Effector memory CD4-positive, alpha-beta T cell (primary cell): ENCODE data around the gene MTHFD1L.
"Not testable (repeated sequence)": the region's sequence is repeated elsewhere in the genome, so short reads cannot be mapped to it uniquely, and the experiment has no call there.

Source experiments
- DNase-seq, 3 donors: peaks; one replicate each; pipeline ENCODE4 v3.0.0-alpha.2; 2020
- H3K27ac ChIP-seq: 2 replicates; pipeline ENCODE4 v1.7.0; 2013; ENCODE audit warnings: mild to moderate bottlenecking, low read length, moderate library complexity; ENCODE audit not compliant: insufficient read depth, poor library complexity, severe bottlenecking
- H3K27me3 ChIP-seq: replicated peaks from 2 replicates; pipeline ENCODE4 v1.7.0; 2013; ENCODE audit warnings: mild to moderate bottlenecking, low read length; ENCODE audit not compliant: insufficient read depth, control insufficient read depth, poor library complexity, severe bottlenecking
- H3K36me3 ChIP-seq: 2 replicates; pipeline ENCODE4 v1.7.0; 2013; ENCODE audit warnings: mild to moderate bottlenecking, low read length, moderate library complexity; ENCODE audit not compliant: control insufficient read depth, insufficient read depth
- H3K4me1 ChIP-seq: 2 replicates; pipeline ENCODE4 v1.7.0; 2013; ENCODE audit warnings: low read length, mild to moderate bottlenecking; ENCODE audit not compliant: control insufficient read depth, insufficient read depth, poor library complexity, severe bottlenecking
- H3K4me3 ChIP-seq: 2 replicates; pipeline ENCODE4 v1.7.0; 2013; ENCODE audit warnings: low read length, low read depth, mild to moderate bottlenecking; ENCODE audit not compliant: insufficient read depth, poor library complexity, severe bottlenecking
- H3K9me3 ChIP-seq: 2 replicates; pipeline ENCODE4 v1.7.0; 2013; ENCODE audit warnings: mild to moderate bottlenecking, low read length, moderate library complexity; ENCODE audit not compliant: control insufficient read depth
- total RNA-seq, 3 donors: gene quantifications; one replicate each; lab custom pipeline; 2026; lab: John Stamatoyannopoulos, UW

MTHFD1L gene
- total RNA-seq, result 7.5 to 12.8 (median 11.4) reads per million in 3 donors

GRCh38 chr6:150865406-150866146 is at the start of gene MTHFD1L:
Gene MTHFD1L, plus strand, starts transcription at chr6:150865702. Its CDS starts 121 bp downstream, at chr6:150865823.
- Histone ChIP-seq H3K27me3 (no peaks in the 10 kb centered on the region), H3K36me3 (no peaks in the 10 kb centered on the region), H3K27ac (peak within 1 kb of the TSS; percentile 57), H3K4me3 (peak within 1 kb of the TSS; percentile 76), H3K9me3 (no peaks in the 10 kb centered on the region), H3K4me1 (peaks cover 4% of the 10 kb centered on the region)
- peak; percentile 36 to 56 (median 53) for DNase-seq

DNA sequence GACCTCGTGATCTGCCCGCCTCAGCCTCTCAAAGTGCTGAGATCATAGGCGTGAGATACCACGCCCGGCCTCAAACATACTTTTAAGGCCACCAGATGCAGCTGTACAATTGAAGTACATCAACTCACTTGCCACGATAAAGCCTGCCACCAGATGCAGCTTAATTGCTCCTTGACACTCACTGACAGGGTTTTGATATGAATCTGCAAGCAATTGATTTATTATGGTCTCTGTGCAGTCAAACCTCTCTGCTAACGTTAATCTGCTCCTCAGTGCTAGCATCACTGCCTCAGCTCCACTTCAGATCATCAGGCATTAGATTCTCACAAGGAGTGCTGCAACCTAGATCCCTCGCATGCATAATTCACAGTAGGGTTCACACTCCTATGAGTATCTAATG is 48.9 kb upstream of the MTHFD1L start:
- not testable (repeated sequence) for H3K27me3 ChIP-seq, H3K36me3 ChIP-seq

GRCh38 chr6:150822932-150823331 is 42.6 kb upstream of the MTHFD1L start:
- no peaks in the 10 kb centered on the region for H3K9me3 ChIP-seq
- H3K4me3 ChIP-seq, result no peak overlapping the region
- H3K36me3 ChIP-seq, result no peaks in the 10 kb centered on the region
- H3K4me1 ChIP-seq, result no peaks in the 10 kb centered on the region
- H3K27me3 ChIP-seq, result no peaks in the 10 kb centered on the region
- H3K27ac ChIP-seq, result no peak overlapping the region
- no peak for DNase-seq

More for the DNA sequence above, 48.9 kb upstream of the MTHFD1L start:
- H3K9me3 ChIP-seq, DNase-seq, H3K4me1 ChIP-seq, H3K4me3 ChIP-seq, H3K27ac ChIP-seq: not testable (repeated sequence)

DNA sequence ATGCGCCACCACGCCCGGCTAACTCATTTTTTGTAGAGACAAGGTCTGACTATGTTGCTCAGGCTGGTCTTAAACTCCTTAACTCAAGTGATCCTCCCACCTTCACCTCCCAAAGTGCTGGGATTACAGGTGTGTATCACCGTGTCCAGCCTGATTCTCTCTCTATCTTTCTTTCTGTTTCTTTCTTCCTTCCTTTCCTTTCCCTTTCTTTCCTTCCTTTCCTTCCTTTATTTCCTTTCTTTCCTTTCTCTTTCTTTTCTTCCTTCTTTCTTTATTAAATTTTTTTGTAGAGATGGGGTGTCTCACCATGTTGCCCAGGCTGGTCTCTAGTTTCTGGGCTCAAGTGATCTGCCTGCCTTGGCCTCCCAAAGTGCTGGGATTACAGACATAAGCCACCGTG is 38.7 kb upstream of the MTHFD1L start:
- no peaks in the 10 kb centered on the region for H3K4me1 ChIP-seq
- H3K4me3 ChIP-seq, result no peak overlapping the region
- H3K9me3 ChIP-seq, result no peaks in the 10 kb centered on the region
- H3K27ac ChIP-seq, result no peak overlapping the region
- no peaks in the 10 kb centered on the region for H3K36me3 ChIP-seq
- H3K27me3 ChIP-seq, result no peaks in the 10 kb centered on the region
- DNase-seq, result no peak

DNA sequence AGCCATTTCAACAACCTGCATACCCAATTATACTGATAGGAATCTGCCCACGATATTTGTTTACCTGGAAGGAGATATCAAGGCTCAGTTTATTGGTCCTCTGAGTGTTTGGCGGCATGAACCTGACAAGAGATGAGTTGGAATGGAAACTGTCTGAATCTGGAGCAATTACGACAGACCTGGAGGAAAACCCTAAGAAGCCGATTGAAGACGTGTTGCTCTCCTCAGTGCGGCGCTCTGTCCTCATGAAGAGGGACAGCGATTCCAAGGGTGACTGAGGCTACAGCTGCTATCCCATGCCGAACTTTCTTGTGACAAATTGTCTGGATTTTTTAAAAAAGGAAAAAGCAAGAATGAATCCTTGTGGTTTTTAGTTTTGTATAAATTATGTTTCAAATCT is 37.4 kb upstream of the MTHFD1L start:
- H3K4me1 ChIP-seq, H3K4me3 ChIP-seq, H3K27me3 ChIP-seq, H3K36me3 ChIP-seq, H3K9me3 ChIP-seq, DNase-seq, H3K27ac ChIP-seq: not testable (repeated sequence)

- Histone ChIP-seq H3K4me1 (no peaks in the 10 kb centered on the region), H3K27me3 (no peaks in the 10 kb centered on the region), H3K36me3 (no peaks in the 10 kb centered on the region), H3K4me3 (no peak overlapping the region), H3K27ac (no peak overlapping the region), H3K9me3 (no peaks in the 10 kb centered on the region)
- DNase-seq, result no peak
Observed at GRCh38 chr6:150830439-150831165, 34.9 kb upstream of the MTHFD1L start.

GRCh38 chr6:150831577-150831976 is 33.9 kb upstream of the MTHFD1L start:
- no peak overlapping the region for H3K27ac ChIP-seq
- no peaks in the 10 kb centered on the region for H3K36me3 ChIP-seq
- no peaks in the 10 kb centered on the region for H3K27me3 ChIP-seq
- H3K4me1 ChIP-seq, result no peaks in the 10 kb centered on the region
- no peaks in the 10 kb centered on the region for H3K9me3 ChIP-seq
- DNase-seq, result no peak
- no peak overlapping the region for H3K4me3 ChIP-seq

DNA sequence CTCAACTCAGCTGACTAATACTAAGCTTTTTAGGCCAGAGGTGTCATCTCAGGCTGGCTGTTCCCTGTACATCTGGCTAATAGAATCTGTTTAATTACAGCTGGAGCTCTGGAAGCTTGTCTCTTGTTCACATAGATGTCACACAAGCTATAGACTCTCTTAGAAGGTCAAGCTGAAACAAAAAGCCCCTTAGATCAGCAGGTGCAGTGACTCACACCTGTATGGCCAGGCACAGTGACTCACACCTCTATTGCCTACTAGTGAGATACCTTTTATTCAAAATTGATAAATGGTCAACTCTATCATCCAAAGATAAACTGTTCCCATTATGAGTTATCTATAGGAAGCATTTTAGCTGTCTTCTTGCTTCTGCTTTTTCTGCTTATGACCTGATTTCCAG is 29.9 kb upstream of the MTHFD1L start:
- H3K27me3 ChIP-seq, result no peaks in the 10 kb centered on the region

GRCh38 chr6:150840185-150840584 is 25.3 kb upstream of the MTHFD1L start:
- Histone ChIP-seq H3K4me1 (no peaks in the 10 kb centered on the region), H3K27ac (no peak overlapping the region), H3K36me3 (no peaks in the 10 kb centered on the region), H3K9me3 (no peaks in the 10 kb centered on the region), H3K4me3 (no peak overlapping the region), H3K27me3 (no peaks in the 10 kb centered on the region)
- DNase-seq, result no peak

More for the DNA sequence above, 29.9 kb upstream of the MTHFD1L start:
- DNase-seq, result no peak
- Histone ChIP-seq H3K27ac (no peak overlapping the region), H3K4me3 (no peak overlapping the region), H3K4me1 (no peaks in the 10 kb centered on the region), H3K36me3 (no peaks in the 10 kb centered on the region), H3K9me3 (no peaks in the 10 kb centered on the region)

DNA sequence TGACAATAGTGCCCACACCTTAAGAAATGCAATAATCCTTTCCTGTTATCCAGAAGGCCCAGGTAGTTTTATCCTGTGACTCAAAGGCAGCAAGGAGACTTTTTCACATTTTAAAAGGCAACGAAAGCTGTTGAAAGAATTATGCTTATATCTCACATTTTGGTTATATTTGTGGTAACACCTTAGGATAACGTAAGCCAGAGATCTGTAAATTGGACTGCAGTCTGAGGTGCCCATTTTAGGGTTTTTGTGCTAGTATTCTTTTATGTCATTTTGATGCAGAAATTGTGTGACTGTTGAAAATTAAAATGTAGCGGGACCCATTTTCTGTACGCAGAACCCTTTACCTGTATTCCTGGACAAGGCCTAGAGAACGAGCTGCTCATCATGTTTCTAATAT is 24.3 kb upstream of the MTHFD1L start:
- H3K36me3 ChIP-seq, result no peaks in the 10 kb centered on the region
- H3K27me3 ChIP-seq, result no peaks in the 10 kb centered on the region
- no peaks in the 10 kb centered on the region for H3K9me3 ChIP-seq
- no peak overlapping the region for H3K4me3 ChIP-seq
- H3K4me1 ChIP-seq, result no peaks in the 10 kb centered on the region
- no peak for DNase-seq
- no peak overlapping the region for H3K27ac ChIP-seq
